H1 (cell line): ENCODE results near the gene ACSF3. TPM values are rescaled to one million over a fixed set of nuclear protein-coding genes. Genes with fewer than 3 reads are reported as not detected.
A peak's percentile ranks its signal among the peaks of the same experiment; 100 is the strongest.

ENCODE experiments used
- CTCF ChIA-PET: fragments of 300-600 bp; sonication (Branson Sonifier 250); formaldehyde crosslinking; loops from one replicate; lab custom pipeline; 2021; ENCODE audit not compliant: partially characterized antibody; lab: Charles Lee
- POLR2A ChIA-PET: fragments of 300-600 bp; sonication (Branson Sonifier 250); formaldehyde crosslinking; loops from one replicate; lab custom pipeline; 2021; ENCODE audit warnings: inconsistent platforms; ENCODE audit not compliant: partially characterized antibody; lab: Charles Lee
- DNase-seq, 2 experiments: peaks; one replicate each; pipeline versions ENCODE4 v3.0.0 to v3.0.0-alpha.2; 2010 to 2022; ENCODE audit warnings: low spot score in 2 of 2, low read depth in 1 of 2, mixed read lengths in 1 of 2
- FAIRE-seq: peaks from 2 replicates; lab custom pipeline; 2011; peaks lifted over from hg19 to GRCh38; lab: Jason Lieb, UNC
- H2AFZ ChIP-seq: 2 replicates; pipeline ENCODE4 v1.8.1; 2012; ENCODE audit warnings: low read length, inconsistent platforms
- H2AK5ac ChIP-seq: 2 replicates; pipeline ENCODE4 v1.6.1; 2013; ENCODE audit warnings: low read depth, low read length
- H2BK120ac ChIP-seq: replicated peaks from 2 replicates; pipeline ENCODE3; 2013; ENCODE audit warnings: low read depth, low read length, inconsistent platforms
- H2BK12ac ChIP-seq: 2 replicates; pipeline ENCODE4 v1.6.1; 2013; ENCODE audit warnings: low read depth, low read length
- H2BK15ac ChIP-seq: 2 replicates; pipeline ENCODE4 v1.6.1; 2013; ENCODE audit warnings: low read length
- H2BK20ac ChIP-seq: 2 replicates; pipeline ENCODE4 v1.6.1; 2013; ENCODE audit warnings: low read length
- H2BK5ac ChIP-seq: 2 replicates; pipeline ENCODE4 v1.6.1; 2013; ENCODE audit warnings: low read depth, low read length
- H3K14ac ChIP-seq: 2 replicates; pipeline ENCODE4 v1.6.1; 2013; ENCODE audit warnings: inconsistent platforms; ENCODE audit not compliant: insufficient read length
- H3K18ac ChIP-seq: 2 replicates; pipeline ENCODE4 v1.6.1; 2013; ENCODE audit warnings: low read length; ENCODE audit errors: extremely low read depth
- H3K23ac ChIP-seq: 2 replicates; pipeline ENCODE4 v1.6.1; 2013; ENCODE audit warnings: inconsistent platforms; ENCODE audit not compliant: insufficient read length
- H3K23me2 ChIP-seq: 2 replicates; pipeline ENCODE4 v1.6.1; 2013; ENCODE audit warnings: low read depth, low read length
- H3K27ac ChIP-seq: 2 replicates; pipeline ENCODE4 v1.6.1; 2011; ENCODE audit warnings: low read depth, low read length, inconsistent platforms
- H3K27me3 ChIP-seq, 4 experiments: replicated peaks in 1 of 4; 1 replicate in 1 of 4; 2 replicates in 3 of 4; pipeline versions ENCODE4 v1.6.1 to v1.8.1; 2011 to 2013; ENCODE audit warnings: low read length in 3 of 4, mild to moderate bottlenecking in 3 of 4, inconsistent platforms in 2 of 4, mixed read lengths in 2 of 4, moderate library complexity in 1 of 4; ENCODE audit not compliant: control insufficient read depth in 3 of 4, insufficient read depth in 3 of 4; ENCODE audit errors: extremely low read depth in 1 of 4
- H3K36me3 ChIP-seq, 4 experiments: 2 replicates each; pipeline versions ENCODE4 v1.6.1 to v1.8.1; 2011 to 2013; ENCODE audit warnings: mild to moderate bottlenecking in 4 of 4, low read length in 3 of 4, moderate library complexity in 2 of 4, control low read depth in 1 of 4, inconsistent platforms in 1 of 4; ENCODE audit not compliant: insufficient read depth in 4 of 4, control insufficient read depth in 2 of 4
- H3K4ac ChIP-seq: replicated peaks from 2 replicates; pipeline ENCODE3; 2013; ENCODE audit warnings: low read length, low read depth, mixed read lengths, inconsistent platforms; ENCODE audit not compliant: insufficient read length
- H3K4me1 ChIP-seq, 4 experiments: replicated peaks in 1 of 4; 1 replicate in 1 of 4; 2 replicates in 3 of 4; pipeline versions ENCODE4 v1.6.1 to v1.8.1; 2011 to 2013; ENCODE audit warnings: low read length in 3 of 4, inconsistent platforms in 2 of 4, mixed read lengths in 1 of 4; ENCODE audit not compliant: insufficient read depth in 4 of 4, control insufficient read depth in 3 of 4
- H3K4me2 ChIP-seq, 2 experiments: 2 replicates each; pipeline versions ENCODE4 v1.6.1 to v1.8.1; 2011 to 2013; ENCODE audit warnings: low read depth in 2 of 2, low read length in 2 of 2, control low read depth in 1 of 2, inconsistent platforms in 1 of 2, mild to moderate bottlenecking in 1 of 2; ENCODE audit not compliant: insufficient read depth in 1 of 2
- H3K4me3 ChIP-seq, 4 experiments: fragments of 200-600, 300-600 bp in 1 of 4; sonication (generic), shearing (Covaris generic), sonication (Bioruptor Twin) in 1 of 4; 2 replicates each; pipeline versions ENCODE4 v1.5.1 to v1.8.1; 2011 to 2016; ENCODE audit warnings: low read length in 4 of 4, low read depth in 3 of 4, control low read depth in 2 of 4, inconsistent platforms in 2 of 4, mild to moderate bottlenecking in 2 of 4, mixed read lengths in 1 of 4, moderate library complexity in 1 of 4; ENCODE audit not compliant: insufficient read depth in 2 of 4; ENCODE audit errors: extremely low read depth in 1 of 4
- H3K56ac ChIP-seq: replicated peaks from 2 replicates; pipeline ENCODE3; 2013; ENCODE audit warnings: low read depth, mild to moderate bottlenecking, mixed read lengths, low read length, inconsistent platforms; ENCODE audit not compliant: insufficient read length
- H3K79me1 ChIP-seq: 2 replicates; pipeline ENCODE4 v1.6.1; 2013; ENCODE audit warnings: low read depth, low read length, control low read depth
- H3K79me2 ChIP-seq, 2 experiments: 2 replicates each; pipeline versions ENCODE4 v1.6.1 to v1.8.1; 2012 to 2013; ENCODE audit warnings: low read length in 2 of 2, mild to moderate bottlenecking in 2 of 2, inconsistent platforms in 1 of 2; ENCODE audit not compliant: insufficient read depth in 2 of 2, control insufficient read depth in 1 of 2
- H3K9ac ChIP-seq, 4 experiments: replicated peaks in 1 of 4; 1 replicate in 1 of 4; 2 replicates in 3 of 4; pipeline versions ENCODE4 v1.6.1 to v1.8.1; 2011 to 2013; ENCODE audit warnings: low read depth in 3 of 4, low read length in 3 of 4, control low read depth in 2 of 4, mild to moderate bottlenecking in 2 of 4, moderate library complexity in 2 of 4, inconsistent platforms in 1 of 4; ENCODE audit errors: extremely low read depth in 1 of 4
- H3K9me3 ChIP-seq, 2 experiments: 2 replicates each; pipeline versions ENCODE4 v1.6.1 to v1.8.1; 2012 to 2013; ENCODE audit warnings: mild to moderate bottlenecking in 2 of 2, moderate library complexity in 2 of 2, control low read depth in 1 of 2, inconsistent platforms in 1 of 2, low read depth in 1 of 2, low read length in 1 of 2, mixed read lengths in 1 of 2; ENCODE audit not compliant: insufficient read depth in 2 of 2
- H4K20me1 ChIP-seq, 2 experiments: replicated peaks in 1 of 2; 2 replicates each; pipeline versions ENCODE3 to v1.8.1; 2011 to 2013; ENCODE audit warnings: inconsistent platforms in 2 of 2, low read length in 2 of 2, mild to moderate bottlenecking in 1 of 2; ENCODE audit not compliant: insufficient read depth in 2 of 2, control insufficient read depth in 1 of 2
- H4K5ac ChIP-seq: 2 replicates; pipeline ENCODE4 v1.6.1; 2013; ENCODE audit warnings: low read length, low read depth, mixed read lengths, inconsistent platforms; ENCODE audit not compliant: insufficient read length
- H4K8ac ChIP-seq: 2 replicates; pipeline ENCODE4 v1.8.0; 2013; ENCODE audit warnings: mild to moderate bottlenecking, moderate library complexity, low read length, inconsistent platforms; ENCODE audit not compliant: insufficient read depth; ENCODE audit errors: extremely low read depth
- H4K91ac ChIP-seq: replicated peaks from 2 replicates; pipeline ENCODE3; 2013; ENCODE audit warnings: low read length, mixed read lengths, inconsistent platforms; ENCODE audit not compliant: insufficient read length
- BRCA1 ChIP-seq: IDR thresholded peaks from 2 replicates; pipeline ENCODE4 v1.6.1; 2012; ENCODE audit warnings: low read depth, low read length, improper control_type of control experiment
- CTBP2 ChIP-seq: IDR thresholded peaks from 2 replicates; pipeline ENCODE4 v1.7.0; 2011; ENCODE audit warnings: borderline replicate concordance, mild to moderate bottlenecking, moderate library complexity, mixed read lengths, low read length; ENCODE audit not compliant: insufficient read depth, insufficient read length
- EGR1 ChIP-seq: IDR thresholded peaks from 2 replicates; pipeline ENCODE4 v1.6.1; 2011; ENCODE audit warnings: low read depth, low read length, borderline replicate concordance
- GABPA ChIP-seq: IDR thresholded peaks from 2 replicates; pipeline ENCODE4 v1.6.1; 2011; ENCODE audit warnings: mild to moderate bottlenecking, low read length, moderate library complexity, borderline replicate concordance; ENCODE audit not compliant: insufficient read depth
- KDM1A ChIP-seq: fragments of 200-600, 300-600 bp; sonication (generic); IDR thresholded peaks from 2 replicates; pipeline ENCODE4 v1.7.1; 2016; ENCODE audit warnings: mild to moderate bottlenecking, low read length, borderline replicate concordance
- MAFK ChIP-seq: IDR thresholded peaks from 2 replicates; pipeline ENCODE4 v1.6.1; 2012; ENCODE audit warnings: low read depth, mild to moderate bottlenecking, improper control_type of control experiment, low read length
- NANOG ChIP-seq: IDR thresholded peaks from 2 replicates; pipeline ENCODE4 v1.6.1; 2011; ENCODE audit warnings: low read length, low read depth, mild to moderate bottlenecking, inconsistent platforms; ENCODE audit not compliant: insufficient read depth, poor library complexity, severe bottlenecking
- NRF1 ChIP-seq: IDR thresholded peaks from 2 replicates; pipeline ENCODE4 v1.6.1; 2011; ENCODE audit warnings: mild to moderate bottlenecking, low read depth, low read length, improper control_type of control experiment
- RBBP5 ChIP-seq: IDR thresholded peaks from 2 replicates; pipeline ENCODE4 v1.7.1; 2012; ENCODE audit warnings: low read depth, mild to moderate bottlenecking, inconsistent platforms, low read length, moderate library complexity, borderline replicate concordance
- RFX5 ChIP-seq: IDR thresholded peaks from 2 replicates; pipeline ENCODE4 v1.6.1; 2011; ENCODE audit warnings: low read depth, low read length, improper control_type of control experiment, borderline replicate concordance
- SIN3A ChIP-seq, 2 experiments: IDR thresholded peaks in 1 of 2; conservative IDR thresholded peaks in 1 of 2; 2 replicates each; pipeline ENCODE4 v1.6.1; 2011 to 2012; ENCODE audit warnings: low read length in 2 of 2, improper control_type of control experiment in 1 of 2, low read depth in 1 of 2, mild to moderate bottlenecking in 1 of 2
- ZNF274 ChIP-seq: IDR thresholded peaks from 2 replicates; pipeline ENCODE4 v1.7.0; 2012; ENCODE audit warnings: low read length, borderline replicate concordance; ENCODE audit errors: extremely low read depth
- WGBS, 2 experiments: shearing (Covaris generic) in 1 of 2; methylation state at CpG; one replicate each; pipeline versions ENCODE4 v1.1.6 to v1.1.7; 2013 to 2015; ENCODE audit warnings: low lambda C conversion rate in 2 of 2, mixed read lengths in 2 of 2, inconsistent platforms in 1 of 2, low coverage in 1 of 2, missing lambda C conversion rate in 1 of 2; ENCODE audit not compliant: insufficient replicate concordance in 2 of 2, insufficient coverage in 1 of 2, insufficient read length in 1 of 2; ENCODE audit errors: extremely low coverage in 1 of 2, missing lambda C conversion rate in 1 of 2; 5-methylcytosine and 5-hydroxymethylcytosine counted together
- polyA plus RNA-seq, 7 experiments: library from polyadenylated mRNA; depleted of rRNA in 3 of 7; stranded (reverse) in 5 of 7; unstranded in 2 of 7; fragments of >200 nt in 5 of 7; fragments of 200-250 nt in 2 of 7; gene quantifications; 1 replicate in 5 of 7; 2 replicates in 1 of 7; 4 replicates in 1 of 7; pipeline versions ENCODE4 v1.2.1 to v1.2.3, GENCODE V29; 2011 to 2013; ENCODE audit warnings: missing spikeins in 2 of 7, mixed read lengths in 2 of 7
- total RNA-seq: library from RNA; stranded (reverse); fragmentation: NEBNext Ultra II Directional; extraction: Animal tissue kit (Norgen Biotek cat#: 25700); gene quantifications from 2 replicates; pipeline ENCODE4 v1.2.1, GENCODE V29; 2021

ACSF3 gene
- total and polyA plus RNA-seq, 2 of the 8 experiments (the other 6 are each of a cell fraction or from before 2014, with no cell fraction given): 15.6 to 22.9 TPM

GRCh38 chr16:89153848-89154271, 60.2 kb downstream of the ACSF3 start:
- Histone ChIP-seq H3K4me3 (no peak overlapping the region), H2BK15ac (no peak overlapping the region), H3K79me2 (no peaks in the 10 kb centered on the region), H2AFZ (no peak overlapping the region), H4K91ac (no peak overlapping the region), H2BK20ac (no peak overlapping the region), H2BK5ac (no peak overlapping the region), H4K5ac (no peak overlapping the region), H3K79me1 (no peaks in the 10 kb centered on the region), H2BK120ac (no peak overlapping the region), H3K36me3 (peaks cover 0 to 3% (median 0%) of the 10 kb centered on the region in 4 experiments; a peak in 3 of 8 replicates), H3K9me3 (peaks cover 12 to 15% of the 10 kb centered on the region in 2 experiments), H3K14ac (no peak overlapping the region), H3K23me2 (no peaks in the 10 kb centered on the region; the same call in 1 of the 2 replicates), H3K23ac (no peak overlapping the region), H3K18ac (no peak overlapping the region), H2BK12ac (no peak overlapping the region), H3K27ac (no peak overlapping the region), H3K4me1 (no peaks in the 10 kb centered on the region), H3K4me2 (no peak overlapping the region), H3K56ac (no peak overlapping the region), H3K9ac (no peak overlapping the region), H4K8ac (no peak overlapping the region), H3K27me3 (peaks cover 0 to 6% (median 1%) of the 10 kb centered on the region in 4 experiments; a peak in 2 of 7 replicates), H2AK5ac (no peak overlapping the region), H3K4ac (peak overlapping the region; percentile 78), H4K20me1 (peaks cover 0 to 4% of the 10 kb centered on the region in 2 experiments)
- DNase-seq (no peak), FAIRE-seq (no peak)
- 93% methylated on average over 19 of the region's 19 CpGs; no CpG with 5 or more reads in 1 of the 2 experiments for WGBS, 2 experiments
- TF ChIP-seq ZNF274: no peak
- TF ChIP-seq NRF1: no peak
- TF ChIP-seq MAFK: no peak
- no peak for TF ChIP-seq EGR1
- no peak for TF ChIP-seq NANOG
- no peak for TF ChIP-seq SIN3A (conservative IDR thresholded peaks at IDR 0.05 in 1 of 2, IDR thresholded peaks at IDR 0.05 in 1 of 2; ENCODE audit: low read depth in 1 of 2, low read length in 2 of 2)
- TF ChIP-seq CTBP2: no peak
- TF ChIP-seq KDM1A: no peak
- no peak for TF ChIP-seq RFX5
- TF ChIP-seq BRCA1: no peak
- TF ChIP-seq RBBP5: no peak
- TF ChIP-seq GABPA: no peak
- CTCF ChIA-PET: interaction anchor here (0.6 kb wide), 1 partner anchor 11 kb away, joined by 3 read pairs; no protein-coding TSS in a partner anchor
- POLR2A ChIA-PET: interaction anchor here (0.6 to 2.4 kb wide), 5 partner anchors 8 to 388 kb away, joined by 3 to 7 read pairs (median 4); partner anchors contain the start of gene ACSF3
